ENCODE data around the gene TNFRSF19.
"Not testable (repeated sequence)": the region's sequence is repeated elsewhere in the genome, so short reads cannot be mapped to it uniquely, and the experiment has no call there.

Gene TNFRSF19, protein sequence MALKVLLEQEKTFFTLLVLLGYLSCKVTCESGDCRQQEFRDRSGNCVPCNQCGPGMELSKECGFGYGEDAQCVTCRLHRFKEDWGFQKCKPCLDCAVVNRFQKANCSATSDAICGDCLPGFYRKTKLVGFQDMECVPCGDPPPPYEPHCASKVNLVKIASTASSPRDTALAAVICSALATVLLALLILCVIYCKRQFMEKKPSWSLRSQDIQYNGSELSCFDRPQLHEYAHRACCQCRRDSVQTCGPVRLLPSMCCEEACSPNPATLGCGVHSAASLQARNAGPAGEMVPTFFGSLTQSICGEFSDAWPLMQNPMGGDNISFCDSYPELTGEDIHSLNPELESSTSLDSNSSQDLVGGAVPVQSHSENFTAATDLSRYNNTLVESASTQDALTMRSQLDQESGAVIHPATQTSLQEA

DNA sequence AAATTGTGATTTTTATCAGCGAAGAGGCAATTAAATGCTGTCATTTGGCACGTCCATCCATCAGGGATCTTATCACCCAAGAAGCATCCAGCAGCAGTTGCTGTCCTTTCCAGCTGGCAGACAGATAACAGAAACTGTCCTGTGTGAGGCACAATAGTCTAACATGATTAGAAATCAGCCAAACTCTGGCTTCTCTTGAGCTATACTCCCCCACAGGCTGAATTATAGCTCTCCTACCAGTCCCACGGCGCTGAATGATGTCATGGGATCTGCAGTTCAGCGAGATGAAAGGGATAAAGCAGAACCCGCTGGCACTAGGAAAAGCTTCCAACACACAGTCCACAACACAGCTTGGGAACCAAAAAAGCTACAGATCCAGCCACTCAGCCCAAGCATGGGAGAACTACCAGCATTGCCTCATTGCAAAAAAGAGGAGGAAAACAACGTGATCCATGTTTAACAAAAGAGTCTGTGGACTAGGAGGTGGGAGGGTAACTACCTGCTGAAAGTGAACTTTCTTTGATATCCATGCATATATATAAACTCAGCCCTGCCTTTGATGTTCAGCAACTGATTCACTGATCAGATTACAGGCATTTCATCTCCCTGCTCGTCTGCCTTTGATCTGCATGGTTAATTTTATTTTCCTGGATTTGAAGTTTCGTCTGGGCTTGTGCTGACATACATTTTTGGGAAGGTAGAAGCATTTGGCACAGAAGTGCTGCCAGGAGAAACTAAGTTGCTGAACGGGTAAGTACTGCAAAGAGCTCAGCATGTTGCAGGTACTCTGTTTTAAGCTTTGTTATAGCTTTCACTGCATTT is at the start of gene TNFRSF19:
Gene TNFRSF19 (plus strand): TSS at position 314 of the 822 bp plus-strand sequence. CDS start 19,772 bp downstream, outside the sequence.
- no peak for DNase-seq (ENCODE audit: low spot score)

DNA sequence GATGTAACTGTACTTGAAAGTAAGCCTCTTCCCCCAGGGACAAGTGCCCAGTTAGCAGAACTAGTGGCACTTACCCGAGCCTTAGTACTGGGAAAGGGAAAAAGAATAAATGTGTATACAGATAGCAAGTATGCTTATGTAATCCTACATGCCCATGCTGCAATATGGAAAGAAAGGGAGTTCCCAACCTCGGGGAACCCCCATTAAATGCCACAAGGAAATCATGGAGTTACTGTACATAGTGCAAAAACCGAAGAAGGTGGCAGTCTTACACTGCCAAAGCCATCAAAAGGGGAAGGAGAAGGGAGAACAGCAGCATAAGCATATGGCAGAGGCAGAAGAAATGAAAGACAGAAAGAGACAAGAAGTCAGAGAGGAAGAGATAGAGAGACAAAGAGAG is 40.3 kb upstream of the TNFRSF19 start:
- not testable (repeated sequence) for DNase-seq (ENCODE audit: low spot score)

DNA sequence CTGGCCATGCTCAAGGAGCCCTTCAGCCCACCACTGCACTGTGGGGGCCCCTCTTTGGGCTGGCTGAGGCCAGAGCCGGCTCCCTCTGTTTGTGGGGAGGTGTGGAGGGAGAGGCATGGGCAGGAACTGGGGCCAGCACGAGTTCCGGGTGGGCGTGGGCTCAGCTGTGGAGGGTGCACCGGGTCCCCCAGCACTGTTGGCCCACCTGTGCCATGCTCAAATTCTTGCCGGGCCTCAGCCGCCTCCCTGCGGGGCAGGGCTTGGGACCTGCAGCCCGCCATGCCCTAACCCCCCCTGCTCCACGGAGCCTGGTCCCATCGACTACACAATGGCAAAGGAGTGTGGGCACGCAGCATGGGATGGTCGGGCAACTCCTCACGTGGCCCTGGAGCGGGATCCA is 38.8 kb upstream of the TNFRSF19 start:
- no peak for DNase-seq (ENCODE audit: low spot score)

DNA sequence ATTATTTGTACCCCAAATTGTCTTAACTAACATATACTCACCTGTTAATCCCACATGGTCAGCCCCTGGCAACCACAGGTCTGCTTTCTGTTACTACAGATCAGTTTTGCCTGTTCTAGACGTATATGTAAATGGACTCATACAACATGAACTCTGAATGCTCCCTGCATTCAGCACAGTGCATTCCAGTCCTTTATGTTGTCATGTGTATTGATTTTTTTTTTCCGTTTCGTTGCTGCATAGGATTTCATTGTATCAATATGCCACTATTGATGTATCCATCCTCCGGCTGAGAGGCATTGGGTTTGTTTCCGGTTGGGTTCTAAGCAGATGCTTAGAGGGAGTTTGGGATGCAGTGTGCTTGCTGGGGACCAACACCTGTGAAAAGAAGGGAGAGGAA is 36.1 kb upstream of the TNFRSF19 start:
- no peak for DNase-seq (ENCODE audit: low spot score)

DNA sequence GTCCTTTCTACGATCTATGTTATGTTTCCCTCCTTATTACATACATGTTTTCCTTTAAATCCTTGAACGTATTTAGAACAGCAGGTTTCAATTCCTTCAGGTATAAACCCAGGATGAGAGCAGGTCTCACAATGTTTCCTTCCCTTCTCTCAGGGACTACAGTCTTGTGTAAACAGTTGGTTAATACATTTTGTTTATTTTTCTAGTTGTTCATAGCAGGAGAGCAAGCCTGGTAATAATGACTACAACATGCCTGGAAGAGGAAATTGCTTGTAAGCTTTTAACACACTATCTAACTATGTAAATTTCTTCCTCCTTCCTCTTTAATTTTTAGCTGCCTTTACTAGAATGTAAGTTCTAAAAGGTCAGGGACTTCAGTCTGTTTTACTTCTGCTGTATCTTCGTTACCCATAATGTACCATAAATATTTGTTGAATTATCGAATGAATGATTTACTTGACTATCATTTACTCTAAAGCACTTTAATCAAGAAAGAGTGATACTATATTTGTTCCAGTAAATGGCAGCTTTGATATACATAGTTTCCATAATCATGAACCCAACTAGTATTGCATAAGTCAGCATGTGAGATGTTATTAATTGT is 28.9 kb upstream of the TNFRSF19 start:
- DNase-seq (ENCODE audit: low spot score), result no peak

DNA sequence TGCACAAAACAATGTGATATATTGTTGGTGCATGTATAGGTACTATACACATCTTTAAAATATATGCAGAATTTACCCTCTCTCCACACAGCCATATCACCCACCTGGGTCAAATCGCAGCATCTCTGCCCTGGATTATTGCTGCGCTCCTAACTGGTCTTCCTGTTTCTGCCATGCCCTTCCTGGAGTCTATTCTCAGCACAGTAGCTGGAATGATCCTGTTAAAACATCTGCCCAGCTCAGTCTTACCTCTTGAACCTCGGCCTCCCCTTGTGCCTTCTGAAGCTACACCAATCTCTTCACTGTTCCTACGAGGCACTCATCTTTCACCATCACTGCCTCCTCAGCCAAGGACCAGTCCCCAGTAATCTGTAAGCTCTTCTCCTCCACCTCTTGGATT is 25.5 kb upstream of the TNFRSF19 start:
- DNase-seq (ENCODE audit: low spot score), result no peak

DNA sequence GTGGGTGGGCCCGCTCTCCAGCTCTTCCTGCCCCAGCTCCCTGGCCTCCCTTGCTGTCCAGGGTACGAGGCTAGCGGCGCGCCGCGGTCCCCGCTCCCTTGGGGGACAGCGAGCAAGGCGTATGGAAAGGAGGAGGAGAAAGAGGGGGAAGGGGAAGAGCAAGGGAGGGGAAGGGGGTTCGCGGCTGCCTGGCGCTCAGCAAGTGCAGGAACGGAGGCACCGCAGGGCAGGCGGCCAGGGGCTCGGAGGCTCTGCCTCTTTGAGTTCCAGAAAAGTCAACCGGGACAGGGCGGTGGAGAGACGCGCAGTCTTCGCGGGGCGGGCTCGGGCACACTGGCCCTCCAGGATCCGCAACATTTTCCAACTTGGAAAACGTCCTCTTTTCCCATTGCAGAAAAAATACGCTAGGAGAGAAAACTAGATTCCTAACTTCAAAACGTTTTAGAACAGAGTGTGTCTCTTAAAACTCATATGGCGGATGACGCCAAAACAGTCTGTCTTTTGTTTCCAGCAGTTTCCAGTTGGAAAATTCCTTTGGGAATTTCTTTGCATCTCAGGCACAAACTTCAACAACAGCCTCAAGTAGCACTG is 23.1 kb upstream of the TNFRSF19 start:
- DNase-seq (ENCODE audit: low spot score), result no peak

DNA sequence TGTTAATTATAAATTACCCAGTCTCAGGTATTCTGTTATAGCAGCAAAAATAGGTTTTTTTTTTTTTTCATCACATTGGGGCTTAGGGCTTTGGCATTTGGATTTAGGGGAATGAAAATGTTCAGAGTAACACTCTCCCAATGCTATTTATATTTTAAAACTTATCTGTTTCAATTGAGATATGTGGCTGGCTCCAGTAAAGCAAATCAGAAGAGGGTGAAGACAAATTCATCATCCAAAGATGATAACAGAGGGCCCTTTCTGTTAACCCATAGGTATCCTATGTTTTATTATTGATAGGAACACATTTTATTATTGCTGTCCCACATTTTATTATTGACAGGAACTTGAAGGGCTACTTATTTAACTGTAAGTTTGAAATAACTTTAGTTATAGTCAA is 20.5 kb upstream of the TNFRSF19 start:
- no peak for DNase-seq (ENCODE audit: low spot score)

DNA sequence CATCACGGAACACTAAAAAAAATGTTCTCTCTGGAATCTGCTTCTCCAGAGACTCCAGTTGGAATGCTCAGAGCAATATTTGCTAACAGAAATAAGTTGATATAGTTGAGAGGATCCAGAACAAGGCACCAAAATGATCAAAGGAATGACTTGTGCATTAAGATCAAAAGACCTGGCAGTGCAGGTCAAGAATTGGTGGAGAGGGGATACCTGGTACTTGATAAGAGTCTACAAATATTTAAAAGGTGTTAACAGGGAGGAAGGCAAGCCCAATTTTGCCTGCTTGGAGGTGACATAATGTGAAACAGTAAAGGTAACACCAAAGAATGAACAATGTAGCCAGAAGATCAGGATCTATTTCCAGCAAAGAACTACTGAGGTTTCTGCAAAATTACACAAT is 20.0 kb upstream of the TNFRSF19 start:
- DNase-seq (ENCODE audit: low spot score), result no peak

DNA sequence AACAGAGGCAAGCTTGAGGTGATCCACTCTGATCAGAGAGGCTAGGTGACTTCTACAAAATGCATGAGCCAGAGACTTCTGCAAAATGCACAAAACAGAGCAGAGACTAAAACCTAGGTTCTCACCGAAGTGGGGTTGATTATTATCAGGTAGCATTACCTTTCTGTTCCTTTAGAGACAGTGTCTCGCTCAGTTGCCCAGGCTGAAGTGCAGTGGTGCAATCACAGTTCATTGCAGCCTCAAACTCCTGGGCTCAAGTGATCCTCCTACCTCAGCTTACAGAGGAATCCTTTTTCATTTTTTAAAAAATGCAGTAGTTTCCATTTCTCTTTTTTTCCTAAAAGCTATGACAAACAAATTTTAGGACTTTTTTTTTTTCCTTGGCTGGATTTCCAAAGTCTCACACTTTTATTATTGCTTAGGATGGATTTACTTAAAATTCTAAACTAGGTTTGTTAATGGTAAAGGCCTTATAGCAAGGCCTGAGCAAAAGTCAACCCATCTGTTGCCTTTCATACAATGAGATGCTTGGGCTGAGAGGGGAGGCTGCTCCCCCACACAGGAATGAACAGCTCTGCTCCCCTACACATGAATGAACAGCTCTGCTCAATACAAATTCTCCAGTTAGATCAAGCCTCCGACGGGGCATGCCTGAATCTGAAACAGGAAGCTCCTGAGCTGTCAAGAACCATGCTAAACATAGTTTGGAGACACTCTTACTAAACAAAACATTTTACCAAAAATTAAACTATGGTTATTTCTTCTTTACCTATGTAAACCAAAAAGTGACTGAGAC is 18.8 kb upstream of the TNFRSF19 start:
- no peak for DNase-seq (ENCODE audit: low spot score)

DNA sequence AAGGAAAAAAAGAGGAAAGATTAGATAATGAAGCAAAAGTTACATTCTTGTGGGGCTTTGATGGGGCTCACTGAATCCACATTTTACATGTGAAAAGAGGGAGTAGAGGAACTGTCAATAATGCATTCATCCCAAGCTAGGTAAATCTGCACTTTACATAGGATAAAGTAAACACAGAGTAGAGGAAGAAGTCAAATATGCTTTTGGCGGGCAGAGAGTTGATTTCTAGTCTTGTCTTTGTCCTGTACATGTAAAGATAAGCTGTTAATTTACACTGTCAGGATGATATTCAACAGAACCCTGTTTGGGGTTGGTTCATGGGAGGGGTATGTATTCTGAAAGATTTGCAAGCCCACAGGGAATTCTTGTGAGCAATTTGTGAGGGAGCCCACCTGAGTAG is 18.0 kb upstream of the TNFRSF19 start:
- DNase-seq (ENCODE audit: low spot score), result no peak

DNA sequence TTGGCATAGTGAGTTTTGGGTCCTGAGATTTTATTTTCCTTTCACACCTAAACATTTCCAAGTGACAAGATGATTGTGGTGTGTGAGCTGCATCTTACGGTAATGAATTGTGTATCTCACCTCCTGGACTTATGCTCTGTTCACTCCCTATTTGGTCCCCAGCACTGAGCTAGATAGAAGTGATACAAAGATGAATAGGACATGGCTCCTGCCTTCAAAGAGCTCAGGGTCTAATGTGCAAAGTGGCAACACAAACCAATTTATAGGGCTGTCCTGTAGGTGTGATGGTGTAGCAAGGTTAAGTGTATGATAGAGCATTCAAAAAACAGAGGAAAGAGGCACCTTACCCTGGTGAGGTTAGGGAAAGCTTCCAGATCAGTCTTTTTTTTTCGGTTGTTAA is 17.6 kb upstream of the TNFRSF19 start:
- DNase-seq (ENCODE audit: low spot score), result no peak

DNA sequence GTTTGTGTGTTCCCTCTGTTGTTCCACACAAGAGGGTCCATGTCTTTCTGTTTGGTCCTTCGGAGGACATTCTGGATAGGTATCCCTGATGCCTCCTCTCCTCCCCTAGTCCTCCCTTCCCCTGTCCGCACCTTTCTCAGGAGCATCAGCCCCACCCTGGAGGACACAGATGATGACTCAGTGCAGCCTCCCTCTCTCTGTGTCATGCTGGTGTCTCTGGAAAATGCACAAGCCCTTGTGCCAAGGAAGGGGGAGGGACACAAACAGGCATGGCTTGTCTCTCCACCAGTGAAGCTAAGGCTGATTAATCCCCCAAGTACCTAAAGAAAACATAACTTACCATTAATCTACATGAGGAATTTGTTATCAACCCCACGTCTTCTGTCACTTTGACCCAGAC is 16.2 kb upstream of the TNFRSF19 start:
- no peak for DNase-seq (ENCODE audit: low spot score)

DNA sequence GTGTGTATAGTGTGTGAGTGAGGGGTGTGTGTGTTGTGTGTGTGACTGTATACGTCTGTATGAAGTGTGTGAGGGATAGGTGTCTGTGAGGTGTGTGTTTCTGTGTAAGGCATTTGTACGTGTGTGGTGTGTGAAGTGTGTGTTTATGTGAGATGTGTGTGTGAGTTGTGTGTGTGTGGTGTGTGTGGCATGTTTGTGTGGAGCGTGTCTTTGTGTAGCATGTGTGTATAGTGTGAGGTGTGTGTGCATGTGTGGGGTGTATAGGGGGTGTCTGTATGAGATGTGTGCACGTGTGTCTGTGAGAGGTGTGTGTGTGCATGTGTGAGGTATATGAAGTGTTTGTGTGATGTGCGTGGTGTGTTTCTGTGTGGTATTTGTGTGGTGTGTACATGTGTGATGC is 13.2 kb upstream of the TNFRSF19 start:
- DNase-seq (ENCODE audit: low spot score), result no peak

DNA sequence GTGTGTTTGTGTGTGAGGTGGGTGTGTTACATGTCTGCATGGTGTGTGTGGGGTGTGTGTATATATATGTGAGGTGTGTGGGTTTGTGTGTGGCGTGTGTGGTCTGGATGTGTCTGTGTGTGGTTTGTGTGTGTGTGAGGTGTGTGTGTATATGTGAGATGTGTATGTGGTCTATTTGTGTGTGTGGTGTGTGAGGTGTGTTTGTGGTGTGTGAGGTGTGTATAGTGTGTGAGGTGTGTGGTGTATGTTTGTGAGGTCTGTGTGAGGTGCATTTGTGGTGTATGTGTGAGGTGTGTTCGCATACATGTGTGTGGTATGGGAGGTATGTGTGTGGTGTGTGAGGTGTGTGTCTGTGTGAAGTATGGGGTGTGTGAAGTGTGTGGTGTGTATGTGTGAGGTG is 12.5 kb upstream of the TNFRSF19 start:
- DNase-seq (ENCODE audit: low spot score), result no peak

DNA sequence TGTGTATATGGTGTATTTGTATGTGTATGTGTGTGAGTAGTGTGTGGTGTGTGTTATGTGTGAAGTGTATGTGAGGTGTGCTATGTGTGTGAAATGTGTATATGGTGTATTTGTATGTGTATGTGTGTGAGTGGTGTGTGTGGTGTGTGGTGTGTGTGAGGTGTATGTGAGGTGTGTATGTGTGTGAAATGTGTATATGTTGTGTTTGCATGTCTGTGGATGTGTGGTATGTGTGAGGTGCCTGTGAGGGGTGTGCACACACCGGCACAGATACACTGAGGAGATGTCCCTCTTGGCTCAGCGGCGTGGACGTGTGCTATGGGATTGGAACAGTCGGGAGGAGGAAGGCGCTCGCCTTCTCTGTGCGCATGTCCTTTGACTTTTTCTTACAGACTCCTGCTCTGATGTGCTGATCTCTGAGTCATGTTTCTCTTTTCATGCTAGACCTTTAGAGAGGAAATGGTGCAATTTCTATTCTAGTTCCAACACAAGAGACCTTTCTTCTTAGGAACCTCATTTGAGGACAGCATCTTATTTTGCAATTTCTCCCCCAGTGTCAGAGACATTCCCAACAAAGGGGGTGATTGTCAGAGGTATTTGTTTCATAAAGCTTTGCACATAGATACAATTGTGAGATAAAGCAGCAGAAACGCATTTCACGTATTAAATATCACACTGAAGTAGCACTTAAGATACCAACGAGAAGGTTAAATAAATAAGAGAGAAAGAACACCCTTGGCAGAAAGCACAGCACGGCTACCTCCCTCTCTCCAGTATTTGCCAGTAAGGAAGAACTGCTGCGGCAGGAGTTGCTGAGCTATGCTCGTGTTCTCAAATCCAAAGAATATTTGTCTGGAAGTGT is 11.3 kb upstream of the TNFRSF19 start:
- DNase-seq (ENCODE audit: low spot score), result no peak

DNA sequence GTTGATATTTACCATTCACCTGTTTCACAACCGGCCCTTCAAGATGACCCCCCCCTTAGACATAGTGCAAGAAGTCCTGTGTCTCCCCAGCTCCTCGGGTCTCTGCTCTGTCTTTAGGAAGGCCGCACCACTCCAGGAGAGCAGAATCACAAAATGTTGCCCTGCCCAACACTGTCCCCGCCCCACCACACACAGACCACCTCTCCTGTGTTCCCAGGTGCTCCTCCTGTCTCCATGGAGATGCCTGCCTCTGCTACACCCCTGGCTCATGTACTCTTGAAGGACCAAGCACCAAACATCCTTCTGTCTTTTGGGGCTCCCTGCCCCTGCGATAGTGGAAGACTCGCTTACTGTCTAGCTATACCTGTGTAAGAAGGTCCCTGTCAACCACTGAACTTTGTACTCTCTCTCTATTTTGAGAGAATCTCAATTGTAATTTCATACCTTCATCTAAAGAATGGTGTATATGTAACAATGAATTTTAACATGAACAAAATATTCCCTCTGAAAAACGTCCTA is 9.6 kb upstream of the TNFRSF19 start:
- no peak for DNase-seq (ENCODE audit: low spot score)

DNA sequence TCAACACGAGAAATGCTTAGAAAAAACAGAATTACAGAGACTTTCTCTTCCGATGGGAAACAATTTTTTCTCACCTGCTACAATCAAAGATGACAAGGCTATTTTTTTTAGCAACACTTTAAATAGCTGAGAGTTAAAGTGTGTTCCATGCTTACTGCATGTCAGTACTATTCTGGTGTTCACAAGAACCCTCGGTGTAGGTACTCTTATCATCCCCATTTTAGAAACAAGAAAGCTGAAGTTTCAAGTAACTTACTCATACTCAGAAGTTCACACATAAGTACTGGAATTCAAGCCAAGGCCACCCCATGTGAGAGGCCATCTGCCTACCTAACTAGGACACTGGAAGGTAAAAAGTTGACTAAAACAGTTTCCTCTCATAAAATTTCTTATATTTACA is 9.0 kb upstream of the TNFRSF19 start:
- no peak for DNase-seq (ENCODE audit: low spot score)

DNA sequence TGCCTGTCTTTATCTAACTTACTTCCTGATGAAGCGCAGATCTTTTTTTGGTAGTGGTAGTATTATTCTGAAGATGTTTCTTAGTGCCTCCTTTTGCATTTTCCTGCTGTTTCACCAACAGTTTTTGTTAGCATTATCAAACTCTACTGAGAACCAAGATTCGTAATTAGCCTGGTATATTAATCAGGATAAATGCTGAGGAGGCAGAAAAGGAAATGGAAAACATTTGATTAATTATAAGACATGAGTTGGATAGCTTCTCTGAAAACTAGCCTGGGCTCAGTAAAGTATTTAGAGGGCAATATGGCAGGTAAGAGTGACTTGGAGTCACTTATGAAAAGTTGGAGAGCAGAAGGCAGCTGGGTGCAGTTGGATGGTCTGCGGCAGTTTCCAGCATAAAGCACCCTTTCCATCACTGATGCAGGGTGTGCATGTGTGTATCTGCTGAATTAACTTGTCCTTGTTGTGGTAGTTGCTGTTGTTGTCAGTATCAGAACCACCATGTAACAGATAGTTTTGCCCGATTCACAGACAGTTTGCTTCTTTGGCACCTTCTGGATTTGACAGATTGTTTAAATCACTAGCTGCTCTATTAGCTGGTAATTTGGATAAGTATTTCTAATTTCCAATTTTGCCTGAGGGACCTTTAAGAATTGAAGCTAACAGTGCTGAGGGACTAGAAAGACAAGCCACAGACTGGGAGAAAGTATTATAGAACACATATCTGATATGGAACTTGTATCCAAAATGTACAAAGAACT is 6.9 kb upstream of the TNFRSF19 start:
- DNase-seq (ENCODE audit: low spot score), result no peak

All from cerebellar cortex (tissue), 1 donor.